ENCODE data around the gene LRRC32. TPM values are rescaled to one million over a fixed set of nuclear protein-coding genes. Genes with fewer than 3 reads are reported as not detected.

LRRC32 gene
- total RNA-seq, 2 donors from 2014 or later: 12.5 to 16.4 TPM

- no peak overlapping the region for H3K4me3 Mint-ChIP-seq
Measured at GRCh38 chr11:76706667-76707066, 36.1 kb upstream of the LRRC32 start.

DNA sequence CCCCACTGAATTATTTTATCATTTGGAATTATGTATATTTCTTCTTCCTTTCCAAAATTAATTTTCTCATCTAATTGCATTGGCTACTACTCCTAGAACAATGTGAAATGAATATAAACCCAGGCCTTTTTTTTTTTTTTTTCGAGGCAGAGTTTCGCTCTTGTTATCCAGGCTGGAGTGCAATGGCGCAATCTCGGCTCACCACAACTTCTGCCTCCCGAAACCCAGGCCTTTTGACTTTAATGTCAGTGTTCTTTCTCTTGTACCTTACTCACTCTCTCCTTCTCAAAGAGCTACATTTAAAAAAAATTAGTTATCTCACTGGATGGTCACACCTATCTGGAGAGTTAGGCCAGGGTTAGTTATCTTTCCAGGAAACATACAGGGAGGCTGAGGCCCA lies 35.3 kb upstream of the LRRC32 start:
- ATAC-seq (replicated peaks in 1 of 2) (no peak), DNase-seq (no peak)
- Mint-ChIP-seq H3K27ac (no peak overlapping the region), H3K27me3 (ENCODE audit: low read depth) (no peaks in the 10 kb centered on the region), H3K4me1 (ENCODE audit: low read depth) (peaks cover 2% of the 10 kb centered on the region), H3K9me3 (peaks cover 4 to 9% of the 10 kb centered on the region in 2 donors), H3K4me3 (no peak overlapping the region), H3K36me3 (ENCODE audit: insufficient read depth in 2 of 2) (no peaks in the 10 kb centered on the region)

More at GRCh38 chr11:76706667-76707066, 36.1 kb upstream of the LRRC32 start:
- Mint-ChIP-seq H3K27ac (no peak overlapping the region), H3K27me3 (ENCODE audit: low read depth) (no peaks in the 10 kb centered on the region), H3K36me3 (ENCODE audit: insufficient read depth in 2 of 2) (no peaks in the 10 kb centered on the region), H3K9me3 (peaks cover 4 to 9% of the 10 kb centered on the region in 2 donors), H3K4me1 (ENCODE audit: low read depth) (no peaks in the 10 kb centered on the region)
- ATAC-seq (replicated peaks in 1 of 2) (no peak), DNase-seq (no peak)

DNA sequence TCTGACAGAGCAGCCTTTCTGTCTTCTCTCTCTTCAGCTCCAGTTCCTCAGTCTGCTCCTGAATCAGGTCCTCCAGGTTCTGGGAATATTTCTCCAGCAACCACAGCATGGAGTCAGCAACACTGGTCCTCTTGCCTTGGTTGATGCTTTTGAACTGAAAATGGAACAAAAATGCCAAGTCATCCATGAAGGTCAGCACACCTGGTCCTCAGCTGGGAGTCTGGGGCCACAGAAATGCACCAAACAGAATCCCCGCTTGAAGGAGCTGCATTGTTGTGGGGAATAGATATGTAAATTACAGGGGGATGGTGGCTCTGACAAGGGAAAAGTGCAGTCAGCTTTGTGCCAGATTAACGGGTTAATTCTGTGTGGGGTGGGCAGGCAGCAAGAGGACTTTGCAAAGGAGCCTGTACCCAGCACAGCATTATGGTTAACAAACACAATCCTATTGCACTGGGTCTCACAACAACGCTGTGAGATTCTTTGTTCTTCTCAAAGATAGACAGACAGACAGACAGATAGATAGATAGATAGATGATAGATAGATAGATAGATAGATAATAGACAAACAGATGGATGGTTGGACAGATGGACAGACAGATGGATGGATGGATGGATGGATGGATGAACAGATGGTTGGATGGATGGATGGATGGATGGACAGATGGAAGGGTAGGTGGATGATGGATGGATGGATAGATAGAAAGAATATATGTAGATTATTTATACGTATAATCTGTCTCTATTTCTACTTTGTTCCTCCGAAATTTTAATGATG lies 33.8 kb upstream of the LRRC32 start:
- Mint-ChIP-seq H3K27me3 (ENCODE audit: low read depth) (peaks cover 9% of the 10 kb centered on the region), H3K4me3 (no peak overlapping the region), H3K36me3 (ENCODE audit: insufficient read depth in 2 of 2) (no peaks in the 10 kb centered on the region), H3K27ac (no peak overlapping the region), H3K4me1 (ENCODE audit: low read depth) (peaks cover 12% of the 10 kb centered on the region), H3K9me3 (peaks cover 4 to 9% of the 10 kb centered on the region in 2 donors)
- ATAC-seq (replicated peaks in 1 of 2) (no peak), DNase-seq (no peak)

- Mint-ChIP-seq H3K27ac (no peak overlapping the region), H3K4me1 (ENCODE audit: low read depth) (peaks cover 12% of the 10 kb centered on the region), H3K36me3 (ENCODE audit: insufficient read depth in 2 of 2) (no peaks in the 10 kb centered on the region), H3K4me3 (no peak overlapping the region), H3K27me3 (ENCODE audit: low read depth) (peaks cover 9% of the 10 kb centered on the region), H3K9me3 (peaks cover 4 to 9% of the 10 kb centered on the region in 2 donors)
- no peak for DNase-seq
- ATAC-seq (replicated peaks in 1 of 2): no peak
Measured at GRCh38 chr11:76703707-76704106, 33.2 kb upstream of the LRRC32 start.

DNA sequence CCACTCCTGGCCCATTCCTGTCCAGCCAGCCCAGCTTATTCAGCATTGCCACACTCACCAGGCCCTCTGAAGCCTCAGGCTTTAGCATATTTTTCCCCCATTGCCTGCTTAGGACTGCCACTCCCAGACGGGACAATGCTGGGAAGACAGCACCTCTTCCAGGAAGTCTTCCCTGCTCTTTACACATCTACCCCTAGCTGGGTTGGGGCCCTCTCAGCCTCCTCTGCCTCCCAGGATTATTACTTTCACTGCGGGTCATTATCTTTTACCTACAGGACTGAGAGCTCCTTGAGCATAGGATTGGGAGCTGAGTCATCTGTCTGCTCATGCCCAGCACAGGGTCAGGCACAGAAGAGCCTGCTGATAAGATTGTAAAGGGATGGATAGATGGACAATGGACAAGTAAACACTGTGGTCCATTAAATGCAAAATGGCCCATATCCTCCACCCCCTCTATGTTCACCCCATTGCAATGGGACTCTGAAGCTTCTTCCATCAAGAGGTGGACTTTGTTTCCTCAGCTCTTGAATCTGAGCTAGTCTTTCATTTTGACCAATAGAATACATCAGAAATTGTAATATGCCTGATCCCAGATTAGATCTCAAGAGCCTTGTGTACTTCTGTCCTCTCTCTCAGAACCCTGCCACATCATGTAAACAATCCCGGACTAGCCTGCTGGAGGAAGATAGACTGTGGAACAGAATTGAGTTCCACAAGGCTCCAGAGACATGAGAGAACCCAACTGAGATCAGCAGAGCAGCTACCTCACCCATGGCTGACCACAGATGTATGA lies 32.0 kb upstream of the LRRC32 start:
- DNase-seq (no peak), ATAC-seq (replicated peaks in 1 of 2) (no peak)
- H3K27ac Mint-ChIP-seq: no peak overlapping the region
- no peak overlapping the region for H3K4me3 Mint-ChIP-seq
- H3K36me3 Mint-ChIP-seq (ENCODE audit: insufficient read depth in 2 of 2): no peaks in the 10 kb centered on the region
- peaks cover 4 to 9% of the 10 kb centered on the region in 2 donors for H3K9me3 Mint-ChIP-seq
- peaks cover 12% of the 10 kb centered on the region for H3K4me1 Mint-ChIP-seq (ENCODE audit: low read depth)
- H3K27me3 Mint-ChIP-seq (ENCODE audit: low read depth): peaks cover 9% of the 10 kb centered on the region

DNA sequence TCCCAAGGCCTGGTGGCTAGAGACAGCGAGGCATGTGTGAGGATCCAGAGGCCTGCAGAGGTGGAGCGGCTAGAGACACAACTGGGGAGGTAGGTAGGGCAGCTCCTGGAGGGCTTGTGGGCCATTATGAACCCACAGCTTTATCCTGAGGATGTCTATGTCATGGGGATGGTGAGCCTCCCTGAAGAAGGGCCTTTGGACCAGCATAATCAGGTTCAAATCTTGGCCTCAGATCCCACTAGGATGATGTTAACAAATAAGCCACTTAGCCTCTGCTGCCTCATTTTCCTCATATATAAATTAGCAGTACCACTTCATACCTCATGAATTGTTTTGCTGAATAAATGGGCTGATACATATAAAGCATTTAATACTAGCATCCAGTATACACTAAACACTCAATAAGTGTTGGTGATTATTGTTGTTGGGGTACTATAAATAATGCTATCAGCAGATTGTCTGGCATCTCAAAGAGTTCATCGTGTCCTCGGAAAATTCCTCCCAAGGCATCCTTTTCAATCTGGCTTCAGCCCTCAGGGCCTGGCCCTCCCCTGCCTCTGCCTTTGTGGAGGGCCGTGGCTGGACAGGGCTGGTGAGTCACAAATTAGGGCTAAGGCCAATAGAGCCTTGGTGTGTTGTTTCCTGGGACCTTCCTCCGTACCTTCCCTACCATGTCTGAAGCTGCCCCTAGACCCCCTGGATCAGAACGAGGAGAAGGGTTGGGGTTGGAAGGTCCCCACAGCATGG lies 30.9 kb upstream of the LRRC32 start:
- H3K4me1 Mint-ChIP-seq (ENCODE audit: low read depth): peaks cover 12% of the 10 kb centered on the region
- no peaks in the 10 kb centered on the region for H3K36me3 Mint-ChIP-seq (ENCODE audit: insufficient read depth in 2 of 2)
- no peak overlapping the region for H3K27ac Mint-ChIP-seq
- H3K27me3 Mint-ChIP-seq (ENCODE audit: low read depth): peaks cover 9% of the 10 kb centered on the region
- DNase-seq (no peak), ATAC-seq (replicated peaks in 1 of 2) (no peak)
- H3K4me3 Mint-ChIP-seq: no peak overlapping the region
- peaks cover 4 to 9% of the 10 kb centered on the region in 2 donors for H3K9me3 Mint-ChIP-seq

DNA sequence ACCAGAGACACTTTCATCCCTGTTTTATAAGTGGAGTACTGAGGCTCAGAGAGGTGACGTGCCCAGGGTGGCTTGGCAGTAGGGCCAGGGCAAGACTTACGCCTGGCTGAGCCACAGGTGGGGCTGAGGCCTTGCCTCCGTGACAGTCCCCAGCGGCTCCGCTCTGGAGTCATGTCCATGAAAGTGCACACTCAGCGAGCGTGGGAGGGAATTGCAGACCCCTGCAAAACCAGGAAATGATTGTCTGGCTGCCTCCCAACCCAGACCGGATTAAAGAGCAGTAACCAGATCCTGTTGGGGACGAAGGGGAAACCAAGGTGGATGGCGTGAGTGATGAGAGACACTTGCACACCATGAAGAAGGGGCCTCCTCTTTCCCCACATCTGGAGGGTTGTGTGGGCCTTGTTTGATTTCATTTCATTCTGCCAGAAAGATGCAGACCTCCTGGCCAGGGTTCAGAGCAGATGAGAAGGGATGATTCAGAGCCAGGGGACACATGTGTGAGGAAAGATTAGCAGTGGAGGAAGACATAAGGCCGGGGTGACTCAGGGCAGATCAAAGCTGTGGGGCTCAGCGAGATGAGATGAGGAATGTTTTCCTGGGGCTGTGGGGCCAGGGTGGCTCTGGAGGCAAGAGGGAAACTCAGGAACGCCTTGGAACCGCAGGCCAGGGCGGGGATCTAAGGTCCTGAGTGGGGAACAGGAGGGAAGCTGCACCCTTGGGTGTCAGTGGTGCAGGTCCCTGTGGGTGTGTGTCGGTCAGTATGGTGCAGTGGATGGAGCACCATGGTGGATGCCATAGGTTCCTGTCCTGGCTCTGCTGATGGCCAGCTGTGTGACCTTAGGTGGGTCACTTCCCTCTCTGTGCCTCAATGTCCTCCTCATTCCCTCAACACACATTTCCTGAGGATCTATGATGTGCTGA lies 29.9 kb upstream of the LRRC32 start:
- ATAC-seq (replicated peaks in 1 of 2): peak in 1 of 2 donors; percentile 61
- peaks cover 9% of the 10 kb centered on the region for H3K27me3 Mint-ChIP-seq (ENCODE audit: low read depth)
- DNase-seq: no peak
- no peak overlapping the region for H3K27ac Mint-ChIP-seq
- peaks cover 4 to 6% of the 10 kb centered on the region in 2 donors for H3K9me3 Mint-ChIP-seq
- no peak overlapping the region for H3K4me3 Mint-ChIP-seq
- no peaks in the 10 kb centered on the region for H3K36me3 Mint-ChIP-seq (ENCODE audit: insufficient read depth in 2 of 2)
- peaks cover 12% of the 10 kb centered on the region for H3K4me1 Mint-ChIP-seq (ENCODE audit: low read depth)

- peaks cover 12% of the 10 kb centered on the region for H3K4me1 Mint-ChIP-seq (ENCODE audit: low read depth)
- H3K27ac Mint-ChIP-seq: no peak overlapping the region
- ATAC-seq (replicated peaks in 1 of 2): no peak
- no peaks in the 10 kb centered on the region for H3K36me3 Mint-ChIP-seq (ENCODE audit: insufficient read depth in 2 of 2)
- DNase-seq: no peak
- no peak overlapping the region for H3K4me3 Mint-ChIP-seq
- H3K9me3 Mint-ChIP-seq: peaks cover 0 to 2% of the 10 kb centered on the region in 2 donors
- H3K27me3 Mint-ChIP-seq (ENCODE audit: low read depth): peaks cover 9% of the 10 kb centered on the region
Measured at GRCh38 chr11:76699451-76700091, 29.0 kb upstream of the LRRC32 start.

DNA sequence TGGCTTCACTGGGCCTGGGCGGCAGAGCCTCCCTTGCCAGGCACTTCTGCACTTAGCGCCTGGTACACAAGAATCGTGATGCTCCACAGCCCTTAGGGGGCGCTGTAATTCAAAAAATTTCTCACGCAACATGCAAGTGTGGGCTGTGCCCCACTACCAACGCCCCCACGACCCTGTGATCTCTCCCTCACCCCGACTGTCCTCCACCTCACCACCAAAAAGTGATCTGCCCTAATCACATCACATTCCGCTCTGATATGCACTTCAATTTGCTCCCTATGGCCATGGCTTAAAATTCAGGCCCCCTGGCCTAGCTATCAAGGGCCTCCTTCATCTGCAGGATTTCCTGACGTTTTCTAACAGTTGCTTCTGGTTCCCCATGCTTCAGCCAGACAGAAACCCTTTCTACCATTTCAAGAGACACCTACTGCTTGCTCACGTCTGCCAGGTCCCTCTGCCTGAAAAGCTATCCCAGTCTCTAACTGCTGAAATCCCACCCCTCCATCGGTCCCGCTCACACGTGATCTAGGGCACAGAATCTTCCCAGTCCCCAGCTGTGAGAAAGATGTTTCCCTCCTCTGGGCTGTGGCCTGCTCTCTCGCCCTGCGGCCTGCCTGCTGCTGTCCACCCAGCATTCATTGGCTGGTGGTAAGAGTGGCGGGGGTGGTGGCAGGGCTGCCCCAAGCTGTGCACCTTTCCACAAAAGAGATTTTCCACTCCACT lies 27.9 kb upstream of the LRRC32 start:
- H3K4me3 Mint-ChIP-seq: no peak overlapping the region
- no peaks in the 10 kb centered on the region for H3K36me3 Mint-ChIP-seq (ENCODE audit: insufficient read depth in 2 of 2)
- ATAC-seq (replicated peaks in 1 of 2) (no peak), DNase-seq (no peak)
- H3K27me3 Mint-ChIP-seq (ENCODE audit: low read depth): peaks cover 11% of the 10 kb centered on the region
- H3K27ac Mint-ChIP-seq: no peak overlapping the region
- H3K4me1 Mint-ChIP-seq (ENCODE audit: low read depth): peaks cover 12% of the 10 kb centered on the region
- no peaks in the 10 kb centered on the region for H3K9me3 Mint-ChIP-seq

GRCh38 chr11:76696756-76697155 lies 26.2 kb upstream of the LRRC32 start:
- Mint-ChIP-seq H3K27me3 (ENCODE audit: low read depth) (peaks cover 17% of the 10 kb centered on the region), H3K9me3 (no peaks in the 10 kb centered on the region), H3K4me3 (no peak overlapping the region), H3K27ac (no peak overlapping the region), H3K4me1 (ENCODE audit: low read depth) (peaks cover 12% of the 10 kb centered on the region), H3K36me3 (ENCODE audit: insufficient read depth in 2 of 2) (no peaks in the 10 kb centered on the region)
- ATAC-seq (replicated peaks in 1 of 2) (no peak), DNase-seq (no peak)

DNA sequence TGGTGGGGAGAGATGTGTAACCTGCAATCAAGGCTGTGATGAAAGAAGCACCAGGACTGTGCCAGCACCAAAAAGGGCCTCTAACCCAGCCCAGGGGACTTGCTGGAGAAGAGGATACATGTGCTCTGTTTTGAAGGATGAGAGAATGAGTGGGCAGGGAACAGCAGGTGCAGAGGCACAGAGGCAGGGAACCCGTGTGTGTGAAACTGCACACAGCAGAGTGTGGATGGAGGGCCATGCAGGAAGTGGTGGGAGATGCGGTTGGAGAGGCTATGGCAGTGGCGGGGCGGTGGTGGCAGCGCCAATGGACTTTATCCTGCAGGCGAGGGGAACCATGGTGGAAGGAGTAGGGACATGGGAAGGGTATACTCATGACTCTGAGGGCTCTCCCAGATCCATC lies 25.2 kb upstream of the LRRC32 start:
- DNase-seq (no peak), ATAC-seq (replicated peaks in 1 of 2) (no peak)
- peaks cover 17% of the 10 kb centered on the region for H3K27me3 Mint-ChIP-seq (ENCODE audit: low read depth)
- H3K9me3 Mint-ChIP-seq: no peaks in the 10 kb centered on the region
- H3K4me3 Mint-ChIP-seq: no peak overlapping the region
- H3K36me3 Mint-ChIP-seq (ENCODE audit: insufficient read depth in 2 of 2): no peaks in the 10 kb centered on the region
- no peak overlapping the region for H3K27ac Mint-ChIP-seq
- H3K4me1 Mint-ChIP-seq (ENCODE audit: low read depth): peaks cover 9% of the 10 kb centered on the region

Measured in activated T-cell treated with anti-CD3 and anti-CD28 coated beads, Interleukin-2, amount 50 U/mL, for 72 hours (primary cell).